Peyer's patch (tissue), 4 donors: ENCODE results near the gene PITPNM1. TPM values are rescaled to one million over a fixed set of nuclear protein-coding genes. Genes with fewer than 3 reads are reported as not detected.
A peak's percentile ranks its signal among the peaks of the same experiment; 100 is the strongest.

Source experiments
- DNase-seq, 3 donors: peaks; one replicate each; pipeline ENCODE4 v3.0.0-alpha.2; 2017 to 2019
- H3K27ac ChIP-seq, 4 donors: fragments of 200-600 bp; sonication (generic); one replicate each; pipeline ENCODE4 v1.5.1; 2016 to 2019
- H3K27me3 ChIP-seq, 2 donors: fragments of 200-600 bp; sonication (generic); one replicate each; pipeline ENCODE4 v1.5.1; 2019
- H3K36me3 ChIP-seq, 3 donors: fragments of 200-600 bp; sonication (generic); one replicate each; pipeline ENCODE4 v1.5.1; 2016 to 2019
- H3K4me1 ChIP-seq, 4 donors: fragments of 200-600 bp; sonication (generic); one replicate each; pipeline ENCODE4 v1.5.1; 2016 to 2019
- H3K4me3 ChIP-seq, 4 donors: fragments of 200-600 bp; sonication (generic); 1 replicate in 3 of 4; 2 replicates in 1 of 4; pipeline ENCODE4 v1.5.1; 2016 to 2019; ENCODE audit warnings: mild to moderate bottlenecking in 1 of 4
- H3K9me3 ChIP-seq, 4 donors: fragments of 200-600 bp; sonication (generic); one replicate each; pipeline ENCODE4 v1.5.1; 2016 to 2019; ENCODE audit warnings: mild to moderate bottlenecking in 1 of 4
- POLR2A ChIP-seq, 2 donors: fragments of 450-650 bp; IDR thresholded peaks; one replicate each; pipeline ENCODE4 v1.5.1; 2017; ENCODE audit warnings: antibody characterized with exemption in 2 of 2, mild to moderate bottlenecking in 2 of 2, moderate library complexity in 2 of 2
- total RNA-seq, 4 donors: library from RNA; depleted of rRNA; stranded (reverse); fragments of >200 nt; gene quantifications; one replicate each; pipeline ENCODE4 v1.1.0, GENCODE V29; 2016
- TF ChIP-seq, protein P1 (sequence below), 6 experiments: fragments of 450-650 bp in 4 of 6; fragments of 200-600 bp in 2 of 6; sonication (generic) in 1 of 6; IDR thresholded peaks; one replicate each; pipeline ENCODE4 v1.5.1; 2017 to 2019; ENCODE audit warnings: antibody characterized with exemption in 6 of 6, mild to moderate bottlenecking in 3 of 6, moderate library complexity in 1 of 6

The PITPNM1 gene
- total RNA-seq, 4 donors from 2014 or later, result 94.4 to 126 (median 109) TPM

GRCh38 chr11:67500831-67501715, 4.1 kb downstream of the PITPNM1 start:
- peaks cover 0 to 55% (median 0%) of the 10 kb centered on the region in 3 donors for H3K36me3 ChIP-seq
- peak in 1 of 3 donors; percentile 44 for DNase-seq

GRCh38 chr11:67500484-67500821, 4.7 kb downstream of the PITPNM1 start:
- H3K36me3 ChIP-seq, result peaks cover 0 to 62% (median 0%) of the 10 kb centered on the region in 3 donors
- H3K27ac ChIP-seq, result no peak overlapping the region
- H3K4me1 ChIP-seq, result peaks cover 0 to 14% (median 10%) of the 10 kb centered on the region in 4 donors
- no peaks in the 10 kb centered on the region for H3K9me3 ChIP-seq
- H3K4me3 ChIP-seq, result no peak overlapping the region
- DNase-seq, result no peak
- TF ChIP-seq POLR2A (IDR thresholded peaks at IDR 0.05), result no peak
- TF ChIP-seq, protein P1, sequence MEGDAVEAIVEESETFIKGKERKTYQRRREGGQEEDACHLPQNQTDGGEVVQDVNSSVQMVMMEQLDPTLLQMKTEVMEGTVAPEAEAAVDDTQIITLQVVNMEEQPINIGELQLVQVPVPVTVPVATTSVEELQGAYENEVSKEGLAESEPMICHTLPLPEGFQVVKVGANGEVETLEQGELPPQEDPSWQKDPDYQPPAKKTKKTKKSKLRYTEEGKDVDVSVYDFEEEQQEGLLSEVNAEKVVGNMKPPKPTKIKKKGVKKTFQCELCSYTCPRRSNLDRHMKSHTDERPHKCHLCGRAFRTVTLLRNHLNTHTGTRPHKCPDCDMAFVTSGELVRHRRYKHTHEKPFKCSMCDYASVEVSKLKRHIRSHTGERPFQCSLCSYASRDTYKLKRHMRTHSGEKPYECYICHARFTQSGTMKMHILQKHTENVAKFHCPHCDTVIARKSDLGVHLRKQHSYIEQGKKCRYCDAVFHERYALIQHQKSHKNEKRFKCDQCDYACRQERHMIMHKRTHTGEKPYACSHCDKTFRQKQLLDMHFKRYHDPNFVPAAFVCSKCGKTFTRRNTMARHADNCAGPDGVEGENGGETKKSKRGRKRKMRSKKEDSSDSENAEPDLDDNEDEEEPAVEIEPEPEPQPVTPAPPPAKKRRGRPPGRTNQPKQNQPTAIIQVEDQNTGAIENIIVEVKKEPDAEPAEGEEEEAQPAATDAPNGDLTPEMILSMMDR (IDR thresholded peaks at IDR 0.05), result no peak
- no peaks in the 10 kb centered on the region for H3K27me3 ChIP-seq

More at GRCh38 chr11:67500831-67501715, 4.1 kb downstream of the PITPNM1 start:
- H3K27ac ChIP-seq, result no peak overlapping the region
- no peaks in the 10 kb centered on the region for H3K9me3 ChIP-seq
- H3K27me3 ChIP-seq, result no peaks in the 10 kb centered on the region
- no peak overlapping the region for H3K4me3 ChIP-seq
- no peak for TF ChIP-seq POLR2A (IDR thresholded peaks at IDR 0.05)
- TF ChIP-seq, protein P1 (IDR thresholded peaks at IDR 0.05), result no peak
- peaks cover 0 to 19% (median 16%) of the 10 kb centered on the region in 4 donors for H3K4me1 ChIP-seq

DNA sequence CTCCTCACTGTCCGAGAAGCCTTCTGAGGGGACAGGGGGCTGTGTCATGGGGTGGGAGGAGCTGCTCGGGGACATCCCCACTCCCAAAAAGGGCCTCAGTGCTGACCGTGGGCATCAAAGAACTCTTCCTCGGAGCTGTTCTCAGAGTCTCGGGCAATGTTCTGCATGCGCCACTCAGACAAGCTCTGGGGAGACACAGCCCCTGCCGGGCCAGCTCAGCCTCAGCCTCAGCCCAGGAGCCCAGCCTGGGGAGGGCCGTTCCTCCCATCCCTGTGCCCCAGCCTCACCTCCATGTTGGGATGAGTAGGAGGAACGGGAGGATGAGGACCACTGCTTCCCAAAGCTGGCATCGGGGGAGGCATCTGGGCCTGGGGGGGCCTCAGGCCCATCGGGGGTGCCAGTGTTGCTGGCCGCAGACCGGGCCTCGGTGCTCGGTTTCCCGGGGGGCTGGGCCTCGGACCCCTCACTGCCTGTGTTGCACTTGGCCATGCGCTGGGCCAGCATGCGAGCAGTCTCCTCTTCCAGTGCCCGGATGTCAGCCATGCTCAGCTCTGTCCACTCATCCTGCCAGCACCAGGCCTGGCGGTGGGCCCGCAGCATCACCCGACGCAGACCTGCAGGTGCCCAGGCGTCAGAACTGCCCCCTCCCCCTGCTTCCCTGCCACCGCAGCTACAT, 5.2 kb downstream of the PITPNM1 start:
- DNase-seq, result no peak
- no peak for TF ChIP-seq POLR2A (IDR thresholded peaks at IDR 0.05)
- TF ChIP-seq, protein P1 (IDR thresholded peaks at IDR 0.05), result no peak
- Histone ChIP-seq H3K27me3 (no peaks in the 10 kb centered on the region), H3K4me1 (peaks cover 0 to 10% (median 8%) of the 10 kb centered on the region in 4 donors), H3K36me3 (peaks cover 0 to 67% (median 0%) of the 10 kb centered on the region in 3 donors), H3K9me3 (no peaks in the 10 kb centered on the region), H3K4me3 (no peak overlapping the region), H3K27ac (no peak overlapping the region)

DNA sequence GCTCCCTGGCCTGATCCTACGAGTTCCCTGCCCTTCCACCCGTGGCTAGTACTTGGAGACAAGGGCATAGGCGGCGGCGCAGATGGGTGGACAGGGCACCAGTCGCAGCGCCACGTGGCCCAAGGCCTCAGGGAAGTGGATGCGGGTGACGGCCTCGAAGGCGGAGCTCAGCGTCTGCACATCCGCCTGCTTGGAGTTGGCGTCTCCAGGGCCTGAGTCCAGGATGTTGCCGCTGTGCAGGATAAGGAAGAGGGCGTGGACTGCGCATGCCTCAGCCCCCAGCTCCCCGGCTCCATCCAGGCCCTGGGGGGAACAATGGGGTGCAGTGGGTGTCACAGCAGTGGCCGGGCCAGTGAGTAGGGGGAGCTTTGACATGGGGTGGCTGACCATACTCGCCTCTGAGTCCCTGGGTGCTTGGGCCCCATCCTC, 6.6 kb downstream of the PITPNM1 start:
- no peak overlapping the region for H3K4me3 ChIP-seq

DNA sequence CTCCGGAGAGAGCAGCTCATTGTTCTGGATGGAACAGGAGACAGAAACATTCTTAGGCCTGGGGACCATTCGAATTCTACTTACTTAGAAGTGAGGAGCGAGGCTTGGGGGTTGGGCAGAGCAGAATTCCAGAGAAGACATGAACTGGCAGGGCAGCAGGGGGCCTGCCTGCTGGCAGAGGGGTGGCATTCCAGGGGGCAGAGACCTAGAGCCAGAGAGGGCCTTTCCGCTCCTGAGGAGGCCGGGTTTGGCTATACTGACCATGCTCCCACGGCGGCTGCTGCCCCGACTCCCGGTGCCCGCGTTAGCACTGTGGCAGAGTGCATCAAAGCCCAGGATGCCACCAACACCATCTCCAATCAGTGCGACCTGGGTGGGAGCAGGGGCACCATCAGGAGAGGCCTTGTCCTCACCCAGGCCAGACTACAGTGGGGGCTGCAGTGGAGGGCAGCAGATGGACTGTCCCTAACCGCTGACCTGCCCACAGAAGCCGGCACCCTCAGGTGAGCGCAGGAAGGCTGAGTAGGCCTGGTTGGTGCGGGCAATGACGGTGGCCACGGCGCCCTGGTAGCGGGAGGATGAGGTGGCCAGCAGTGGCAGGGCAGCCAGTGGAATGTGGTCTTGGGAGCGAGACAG, 7.4 kb downstream of the PITPNM1 start:
- no peaks in the 10 kb centered on the region for H3K4me1 ChIP-seq
- DNase-seq, result no peak
- no peak overlapping the region for H3K27ac ChIP-seq
- H3K36me3 ChIP-seq, result peaks cover 0 to 86% (median 0%) of the 10 kb centered on the region in 3 donors
- H3K27me3 ChIP-seq, result no peaks in the 10 kb centered on the region
- no peak overlapping the region for H3K4me3 ChIP-seq
- TF ChIP-seq POLR2A (IDR thresholded peaks at IDR 0.05), result no peak
- TF ChIP-seq, protein P1 (IDR thresholded peaks at IDR 0.05), result no peak
- H3K9me3 ChIP-seq, result no peaks in the 10 kb centered on the region

More for the DNA sequence above, 6.6 kb downstream of the PITPNM1 start:
- TF ChIP-seq, protein P1 (IDR thresholded peaks at IDR 0.05), result no peak
- no peak for TF ChIP-seq POLR2A (IDR thresholded peaks at IDR 0.05)
- H3K36me3 ChIP-seq, result peaks cover 0 to 79% (median 0%) of the 10 kb centered on the region in 3 donors
- H3K9me3 ChIP-seq, result no peaks in the 10 kb centered on the region
- no peaks in the 10 kb centered on the region for H3K27me3 ChIP-seq
- H3K4me1 ChIP-seq, result peaks cover 0 to 5% (median 3%) of the 10 kb centered on the region in 4 donors
- no peak overlapping the region for H3K27ac ChIP-seq
- DNase-seq, result no peak
